ENCODE data around the gene CORO7.

Gene CORO7

DNA sequence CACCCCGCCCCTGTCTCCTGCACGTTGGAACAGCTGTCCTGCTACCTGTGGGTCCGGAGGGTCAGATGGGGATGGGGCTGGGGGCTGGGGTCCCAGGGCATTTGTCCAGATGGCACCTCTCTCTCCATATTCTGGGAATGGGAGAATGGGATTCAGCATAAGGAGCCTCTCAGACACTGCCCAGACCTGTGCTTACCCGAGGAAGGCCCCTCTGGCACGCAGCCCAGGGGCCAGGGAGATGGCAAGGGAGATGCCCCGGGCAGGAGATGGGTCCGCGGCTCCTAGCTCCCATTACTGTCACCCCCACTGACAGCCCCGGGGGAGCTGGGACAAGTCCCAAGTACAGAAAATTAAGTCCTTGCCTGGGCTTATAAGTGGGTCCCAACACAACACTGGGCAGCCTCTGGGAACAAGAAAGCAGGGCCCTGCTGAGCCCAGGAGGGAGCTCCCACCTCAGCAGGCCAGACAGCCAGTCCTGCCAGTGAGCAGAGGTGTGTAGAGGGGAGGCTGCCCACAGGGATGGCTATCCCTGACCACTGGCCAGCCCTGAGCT is 43.0 kb downstream of the CORO7 start:
- H3K4me3 ChIP-seq (ENCODE audit: insufficient read depth in 1 of 2, low read depth in 1 of 2, low read length in 2 of 2), result peak overlapping the region; percentile 80 to 100

DNA sequence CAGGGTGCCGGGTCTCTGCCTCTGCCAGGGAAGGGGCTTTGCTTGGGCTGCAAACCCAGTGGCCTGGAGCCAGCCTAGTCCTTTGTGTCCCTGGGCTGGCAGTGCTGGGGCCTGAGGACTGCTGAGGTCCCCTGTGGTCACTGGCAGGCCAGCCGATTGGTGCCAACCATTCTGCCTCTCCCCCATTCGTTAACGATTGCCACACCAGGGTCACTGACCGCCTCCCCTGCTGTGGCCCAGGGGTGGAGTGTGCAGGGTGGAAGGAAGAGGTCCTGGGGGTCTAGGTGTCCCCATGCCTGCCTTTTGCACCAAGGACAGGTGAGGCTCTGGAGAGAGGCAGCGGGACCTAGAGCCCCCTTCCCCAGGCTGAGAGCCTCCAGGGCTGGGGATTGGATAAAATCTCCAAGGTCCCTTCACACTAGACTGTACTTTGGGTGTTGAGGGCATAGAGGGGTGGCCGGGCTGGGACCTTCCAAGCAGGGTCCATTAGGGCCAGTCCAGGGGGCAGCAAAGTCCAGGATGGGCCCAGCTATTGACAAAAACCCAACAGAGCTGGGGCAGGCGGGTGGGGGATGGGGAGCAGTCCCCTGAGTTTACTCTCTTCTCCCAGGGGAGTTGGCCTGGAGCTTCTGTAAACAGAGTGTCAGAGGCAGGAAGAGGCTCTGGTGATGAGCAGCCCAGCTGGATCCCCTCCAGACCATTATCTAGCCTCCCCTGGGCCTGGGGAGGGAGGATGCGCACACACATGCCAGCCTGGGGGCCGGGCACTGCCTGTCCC is 43.6 kb downstream of the CORO7 start:
- peak overlapping the region; percentile 61 for H3K4me2 ChIP-seq (ENCODE audit: low read length, poor library complexity, severe bottlenecking)
- peak overlapping the region; percentile 83 for H3K27ac ChIP-seq (ENCODE audit: low read length, poor library complexity, severe bottlenecking)
- H3K79me1 ChIP-seq (replicated peaks; ENCODE audit: low read length, poor library complexity, severe bottlenecking), result peaks cover 5% of the 10 kb centered on the region
- peak overlapping the region; percentile 76 to 80 for H3K4ac ChIP-seq (ENCODE audit: low read depth in 1 of 2, low read length in 2 of 2)
- H3K27me3 ChIP-seq (ENCODE audit: control insufficient read depth in 1 of 2, insufficient read depth in 1 of 2, low read length in 2 of 2), result no peaks in the 10 kb centered on the region
- H3K9ac ChIP-seq (ENCODE audit: low read length), result peak overlapping the region; percentile 97
- WGBS, result 4% methylated on average over 7 of the region's 10 CpGs
- peak; percentile 87 for DNase-seq
- H2BK12ac ChIP-seq (ENCODE audit: low read length in 2 of 2), result peak overlapping the region; percentile 42 to 93
- H3K18ac ChIP-seq (ENCODE audit: low read depth in 1 of 2, low read length in 2 of 2), result peak overlapping the region; percentile 74 to 96
- H2AK5ac ChIP-seq (ENCODE audit: low read length, severe bottlenecking), result no peak overlapping the region
- H2BK120ac ChIP-seq (ENCODE audit: low read depth, low read length), result peak overlapping the region; percentile 78
- no peak overlapping the region for H4K8ac ChIP-seq (ENCODE audit: low read length)
- H3K23ac ChIP-seq (ENCODE audit: low read length in 2 of 2), result peak overlapping the region in 1 of 2 experiments; percentile 36
- H4K91ac ChIP-seq (ENCODE audit: low read length), result peak overlapping the region; percentile 74
- H3K4me1 ChIP-seq (ENCODE audit: control insufficient read depth, insufficient read depth, low read depth, low read length), result peaks cover 79% of the 10 kb centered on the region
- H3K9me3 ChIP-seq (ENCODE audit: control insufficient read depth, low read length), result no peaks in the 10 kb centered on the region
- H2AFZ ChIP-seq (ENCODE audit: low read depth, low read length), result no peak overlapping the region
- no peak overlapping the region for H2BK5ac ChIP-seq (ENCODE audit: low read depth, low read length, poor library complexity, severe bottlenecking)
- peak overlapping the region; percentile 80 to 100 for H3K4me3 ChIP-seq (ENCODE audit: insufficient read depth in 1 of 2, low read depth in 1 of 2, low read length in 2 of 2)
- H2BK15ac ChIP-seq (ENCODE audit: low read depth, poor library complexity, severe bottlenecking), result peak overlapping the region; percentile 94
- peak overlapping the region in 1 of 2 experiments; percentile 55 for H3K14ac ChIP-seq (ENCODE audit: low read length in 2 of 2)
- peaks cover 5 to 21% of the 10 kb centered on the region in 2 experiments for H3K36me3 ChIP-seq (ENCODE audit: control insufficient read depth in 1 of 2, insufficient read depth in 2 of 2, low read depth in 1 of 2, low read length in 2 of 2)

More for the DNA sequence above, 43.0 kb downstream of the CORO7 start:
- Histone ChIP-seq H3K14ac (ENCODE audit: low read length in 2 of 2) (peak overlapping the region in 1 of 2 experiments; percentile 88), H4K8ac (ENCODE audit: low read length) (peak overlapping the region; percentile 70), H3K18ac (ENCODE audit: low read depth in 1 of 2, low read length in 2 of 2) (peak overlapping the region; percentile 74 to 97), H3K9me3 (ENCODE audit: control insufficient read depth, low read length) (no peaks in the 10 kb centered on the region), H2AFZ (ENCODE audit: low read depth, low read length) (no peak overlapping the region), H3K79me1 (replicated peaks; ENCODE audit: low read length, poor library complexity, severe bottlenecking) (peaks cover 6% of the 10 kb centered on the region), H3K9ac (ENCODE audit: low read length) (peak overlapping the region; percentile 97), H2BK15ac (ENCODE audit: low read depth, poor library complexity, severe bottlenecking) (peak overlapping the region; percentile 20), H3K4me1 (ENCODE audit: control insufficient read depth, insufficient read depth, low read depth, low read length) (peaks cover 84% of the 10 kb centered on the region), H2BK120ac (ENCODE audit: low read depth, low read length) (peak overlapping the region; percentile 78), H2AK5ac (ENCODE audit: low read length, severe bottlenecking) (peak overlapping the region; percentile 90), H3K27ac (ENCODE audit: low read length, poor library complexity, severe bottlenecking) (peak overlapping the region; percentile 83), H3K4me2 (ENCODE audit: low read length, poor library complexity, severe bottlenecking) (peak overlapping the region; percentile 61), H3K23ac (ENCODE audit: low read length in 2 of 2) (peak overlapping the region in 1 of 2 experiments; percentile 79), H3K27me3 (ENCODE audit: control insufficient read depth in 1 of 2, insufficient read depth in 1 of 2, low read length in 2 of 2) (no peaks in the 10 kb centered on the region), H2BK5ac (ENCODE audit: low read depth, low read length, poor library complexity, severe bottlenecking) (peak overlapping the region; percentile 63), H4K91ac (ENCODE audit: low read length) (peak overlapping the region; percentile 92), H2BK12ac (ENCODE audit: low read length in 2 of 2) (peak overlapping the region in 1 of 2 experiments; percentile 98), H3K36me3 (ENCODE audit: control insufficient read depth in 1 of 2, insufficient read depth in 2 of 2, low read depth in 1 of 2, low read length in 2 of 2) (peaks cover 11 to 28% of the 10 kb centered on the region in 2 experiments), H3K4ac (ENCODE audit: low read depth in 1 of 2, low read length in 2 of 2) (peak overlapping the region; percentile 69 to 80)
- 11% methylated on average over 8 of the region's 9 CpGs for WGBS
- DNase-seq, result no peak

DNA sequence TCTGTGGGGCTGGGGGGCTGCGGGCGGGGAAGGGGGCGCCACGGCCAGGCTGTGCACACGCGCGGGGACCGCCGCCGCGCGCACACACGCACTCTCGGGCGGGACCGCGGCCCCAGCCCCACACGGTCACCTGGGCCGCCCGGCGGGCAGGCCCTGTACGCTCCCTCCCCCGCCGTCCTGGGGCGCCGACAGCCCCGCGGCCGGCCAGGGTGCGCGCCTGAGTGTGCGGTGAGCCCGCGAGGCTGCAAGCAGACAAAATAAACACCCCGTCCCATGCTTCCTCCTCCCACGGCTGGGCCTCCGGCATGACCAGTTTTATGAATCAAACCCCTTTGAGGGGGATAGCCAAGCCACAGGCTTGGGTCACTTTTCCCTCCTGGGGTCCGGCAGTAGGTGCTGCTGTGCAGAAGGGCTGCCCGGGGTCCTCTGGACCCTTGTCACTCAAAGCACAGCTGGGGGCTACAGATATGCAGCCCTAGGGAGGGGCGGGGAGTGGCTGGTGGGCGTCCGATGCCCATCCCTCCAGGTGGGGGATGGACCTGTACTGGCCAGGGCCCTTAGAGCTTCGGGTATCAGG is 44.3 kb downstream of the CORO7 start:
- peak overlapping the region in 1 of 2 experiments; percentile 41 for H3K14ac ChIP-seq (ENCODE audit: low read length in 2 of 2)
- H3K9me3 ChIP-seq (ENCODE audit: control insufficient read depth, low read length), result no peaks in the 10 kb centered on the region
- H4K91ac ChIP-seq (ENCODE audit: low read length), result peak overlapping the region; percentile 74
- no peaks in the 10 kb centered on the region for H3K27me3 ChIP-seq (ENCODE audit: control insufficient read depth in 1 of 2, insufficient read depth in 1 of 2, low read length in 2 of 2)
- peak overlapping the region in 1 of 2 experiments; percentile 36 for H3K23ac ChIP-seq (ENCODE audit: low read length in 2 of 2)
- peak overlapping the region; percentile 97 for H3K9ac ChIP-seq (ENCODE audit: low read length)
- H2BK5ac ChIP-seq (ENCODE audit: low read depth, low read length, poor library complexity, severe bottlenecking), result no peak overlapping the region
- H4K8ac ChIP-seq (ENCODE audit: low read length), result no peak overlapping the region
- H2BK12ac ChIP-seq (ENCODE audit: low read length in 2 of 2), result peak overlapping the region; percentile 42 to 93
- peak overlapping the region; percentile 36 for H3K27ac ChIP-seq (ENCODE audit: low read length, poor library complexity, severe bottlenecking)
- H3K18ac ChIP-seq (ENCODE audit: low read depth in 1 of 2, low read length in 2 of 2), result peak overlapping the region; percentile 47 to 96
- peak overlapping the region; percentile 45 for H2BK120ac ChIP-seq (ENCODE audit: low read depth, low read length)
- H3K36me3 ChIP-seq (ENCODE audit: control insufficient read depth in 1 of 2, insufficient read depth in 2 of 2, low read depth in 1 of 2, low read length in 2 of 2), result peaks cover 0 to 21% of the 10 kb centered on the region in 2 experiments
- peak overlapping the region; percentile 80 to 100 for H3K4me3 ChIP-seq (ENCODE audit: insufficient read depth in 1 of 2, low read depth in 1 of 2, low read length in 2 of 2)
- no peak overlapping the region for H2BK15ac ChIP-seq (ENCODE audit: low read depth, poor library complexity, severe bottlenecking)
- WGBS, result 0% methylated on average over 36 of the region's 43 CpGs
- H3K4me1 ChIP-seq (ENCODE audit: control insufficient read depth, insufficient read depth, low read depth, low read length), result peaks cover 73% of the 10 kb centered on the region
- no peak overlapping the region for H2AFZ ChIP-seq (ENCODE audit: low read depth, low read length)
- peak overlapping the region; percentile 16 to 61 for H3K4ac ChIP-seq (ENCODE audit: low read depth in 1 of 2, low read length in 2 of 2)
- DNase-seq, result no peak
- peaks cover 5% of the 10 kb centered on the region for H3K79me1 ChIP-seq (replicated peaks; ENCODE audit: low read length, poor library complexity, severe bottlenecking)
- H2AK5ac ChIP-seq (ENCODE audit: low read length, severe bottlenecking), result no peak overlapping the region
- H3K4me2 ChIP-seq (ENCODE audit: low read length, poor library complexity, severe bottlenecking), result peak overlapping the region; percentile 61

All from mesenchymal stem cell (in vitro differentiated cells and primary cell).